LNCAP (cell line): ENCODE results near the gene DNPEP.

ENCODE experiments used
- CTCF ChIP-seq: fragments of 450-650 bp; IDR thresholded peaks from 2 replicates; pipeline ENCODE4 v1.5.1; 2017; ENCODE audit warnings: mild to moderate bottlenecking

Gene DNPEP

DNA sequence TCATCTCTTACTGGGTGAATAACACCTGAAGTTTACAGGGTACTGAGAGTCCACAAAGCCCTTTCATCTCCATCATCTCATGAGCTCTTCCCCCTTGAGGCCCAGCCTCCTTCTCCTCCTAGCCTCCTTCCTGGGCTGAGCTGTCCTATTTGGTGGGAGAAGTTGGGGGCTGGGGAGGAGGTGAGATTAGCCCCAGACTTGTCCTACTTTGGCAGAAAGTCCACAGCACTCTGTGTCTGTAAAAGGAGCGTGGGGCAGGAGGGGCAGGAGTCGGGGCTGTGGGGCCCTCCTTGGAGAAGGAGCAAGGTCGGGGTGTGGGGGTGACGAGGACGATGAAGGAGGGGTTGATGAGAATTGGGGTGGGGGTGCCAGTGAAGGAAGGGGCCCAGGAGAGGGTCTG lies 20.5 kb upstream of the DNPEP start:
- TF ChIP-seq CTCF = no peak

DNA sequence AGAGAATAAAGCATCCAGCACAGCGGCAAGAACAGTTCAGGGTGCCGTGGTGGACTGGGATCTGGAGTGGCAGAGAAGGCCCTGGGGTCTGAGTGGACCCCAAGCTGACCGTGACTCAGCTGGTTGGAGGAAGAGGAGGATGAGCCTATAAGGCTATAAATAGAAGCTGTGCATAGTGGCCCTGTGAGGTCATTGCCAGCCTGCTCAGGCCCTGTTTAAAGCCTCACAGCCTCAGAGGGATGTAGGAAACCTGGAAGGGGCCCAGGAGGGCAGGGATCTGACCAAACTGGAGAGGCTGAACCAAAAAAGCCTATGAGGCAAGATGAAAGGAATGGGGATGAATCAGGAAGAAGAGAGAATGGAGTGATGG lies 19.1 kb upstream of the DNPEP start:
- no peak for TF ChIP-seq CTCF

DNA sequence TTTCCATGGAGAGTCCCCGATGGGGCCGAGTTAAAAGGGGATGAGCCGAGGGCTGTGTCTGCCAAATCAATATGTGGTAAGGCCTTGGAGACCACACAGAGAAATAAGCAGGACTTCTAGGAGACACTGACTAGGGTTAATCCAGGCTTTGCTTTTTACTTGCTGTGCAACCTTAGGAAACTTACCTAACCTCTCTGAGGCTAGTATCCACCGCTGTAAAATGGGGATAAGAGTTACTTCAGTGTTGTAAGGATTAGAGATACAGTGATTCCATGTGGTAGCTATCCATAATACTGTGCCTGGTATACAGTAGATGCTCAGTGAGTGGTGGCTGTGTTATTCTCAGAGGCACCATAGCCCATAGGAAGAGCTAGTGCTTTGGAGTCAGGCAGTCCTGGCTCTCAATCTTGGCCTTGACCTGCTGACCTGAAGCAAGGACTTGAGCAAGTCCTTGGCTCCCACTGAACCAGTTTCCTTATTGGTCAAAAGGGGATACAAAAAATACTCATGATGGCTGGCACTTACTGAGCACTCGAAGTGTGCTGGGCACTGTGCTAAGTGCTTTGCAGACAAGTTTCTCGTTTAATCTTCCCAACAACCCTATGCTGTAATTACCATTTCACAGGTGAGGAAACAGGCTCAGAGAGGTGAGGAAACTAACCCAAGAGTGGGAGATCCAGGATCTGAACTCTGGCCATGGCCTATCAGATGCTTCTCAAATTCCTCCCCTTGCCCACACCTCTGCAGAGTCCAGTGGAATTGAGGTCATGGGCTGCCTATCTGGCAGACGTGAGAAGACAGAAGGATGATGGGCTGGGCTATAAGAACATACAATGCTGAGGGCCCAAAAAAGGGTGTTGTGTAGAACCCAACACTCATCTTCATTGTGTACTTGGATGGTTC lies 18.5 kb upstream of the DNPEP start:
- TF ChIP-seq CTCF = no peak

DNA sequence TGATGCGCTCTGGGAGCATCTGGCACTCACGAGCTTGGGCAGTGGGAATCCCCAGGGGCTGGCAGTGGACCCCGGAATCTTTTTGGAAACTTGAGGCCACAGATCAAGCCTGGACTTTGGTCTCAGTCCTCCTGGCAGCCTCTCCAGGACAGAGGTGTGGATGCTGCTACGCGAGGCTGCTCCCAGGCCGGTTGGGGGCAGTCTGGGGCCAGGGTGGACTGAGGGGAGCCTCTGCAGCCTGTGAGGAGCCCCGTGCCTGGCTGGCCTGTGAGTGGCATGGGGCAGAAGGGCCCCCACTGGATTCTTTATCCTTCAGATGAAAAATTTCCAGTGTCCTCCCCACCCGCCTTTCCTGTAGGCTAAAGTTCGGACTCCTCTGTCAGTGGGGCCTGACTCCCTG lies 17.7 kb upstream of the DNPEP start:
- no peak for TF ChIP-seq CTCF

GRCh38 chr2:219404954-219405353 lies 17.2 kb upstream of the DNPEP start:
- no peak for TF ChIP-seq CTCF

- TF ChIP-seq CTCF = no peak
These were observed 16.7 kb upstream of the DNPEP start for GRCh38 chr2:219404291-219404910.

DNA sequence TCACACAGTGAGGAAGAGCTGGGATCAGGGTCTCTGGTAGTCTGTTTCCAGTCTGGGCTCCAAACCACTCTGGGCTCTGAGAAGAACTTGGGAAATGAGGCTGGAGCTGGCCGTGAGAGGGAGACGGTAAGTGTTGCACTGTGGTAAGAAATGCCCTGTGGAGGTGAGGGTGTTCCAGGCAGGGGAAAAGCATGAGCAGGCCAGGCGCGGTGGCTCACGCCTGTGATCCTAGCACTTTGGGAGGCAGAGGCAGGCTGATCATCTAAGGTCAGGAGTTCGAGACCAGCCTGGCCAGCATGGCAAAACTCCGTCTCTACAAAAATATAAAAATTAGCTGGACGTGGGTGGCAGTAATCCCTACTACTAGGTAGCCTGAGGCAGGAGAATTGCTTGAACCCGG lies 16.1 kb upstream of the DNPEP start:
- no peak for TF ChIP-seq CTCF
